HG03159 (cell line): ENCODE measurements around the gene SNAP47.
"Not testable (repeated sequence)": the region's sequence is repeated elsewhere in the genome, so short reads cannot be mapped to it uniquely, and the experiment has no call there.

Experiments used
- ATAC-seq: cut with Tn5 transposase; IDR thresholded peaks from one replicate; pipeline ENCODE4 v1.9.1; 2021; ENCODE audit warnings: mild to moderate bottlenecking, moderate library complexity; ENCODE audit not compliant: unreplicated experiment

The SNAP47 gene, protein sequence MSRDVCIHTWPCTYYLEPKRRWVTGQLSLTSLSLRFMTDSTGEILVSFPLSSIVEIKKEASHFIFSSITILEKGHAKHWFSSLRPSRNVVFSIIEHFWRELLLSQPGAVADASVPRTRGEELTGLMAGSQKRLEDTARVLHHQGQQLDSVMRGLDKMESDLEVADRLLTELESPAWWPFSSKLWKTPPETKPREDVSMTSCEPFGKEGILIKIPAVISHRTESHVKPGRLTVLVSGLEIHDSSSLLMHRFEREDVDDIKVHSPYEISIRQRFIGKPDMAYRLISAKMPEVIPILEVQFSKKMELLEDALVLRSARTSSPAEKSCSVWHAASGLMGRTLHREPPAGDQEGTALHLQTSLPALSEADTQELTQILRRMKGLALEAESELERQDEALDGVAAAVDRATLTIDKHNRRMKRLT

DNA sequence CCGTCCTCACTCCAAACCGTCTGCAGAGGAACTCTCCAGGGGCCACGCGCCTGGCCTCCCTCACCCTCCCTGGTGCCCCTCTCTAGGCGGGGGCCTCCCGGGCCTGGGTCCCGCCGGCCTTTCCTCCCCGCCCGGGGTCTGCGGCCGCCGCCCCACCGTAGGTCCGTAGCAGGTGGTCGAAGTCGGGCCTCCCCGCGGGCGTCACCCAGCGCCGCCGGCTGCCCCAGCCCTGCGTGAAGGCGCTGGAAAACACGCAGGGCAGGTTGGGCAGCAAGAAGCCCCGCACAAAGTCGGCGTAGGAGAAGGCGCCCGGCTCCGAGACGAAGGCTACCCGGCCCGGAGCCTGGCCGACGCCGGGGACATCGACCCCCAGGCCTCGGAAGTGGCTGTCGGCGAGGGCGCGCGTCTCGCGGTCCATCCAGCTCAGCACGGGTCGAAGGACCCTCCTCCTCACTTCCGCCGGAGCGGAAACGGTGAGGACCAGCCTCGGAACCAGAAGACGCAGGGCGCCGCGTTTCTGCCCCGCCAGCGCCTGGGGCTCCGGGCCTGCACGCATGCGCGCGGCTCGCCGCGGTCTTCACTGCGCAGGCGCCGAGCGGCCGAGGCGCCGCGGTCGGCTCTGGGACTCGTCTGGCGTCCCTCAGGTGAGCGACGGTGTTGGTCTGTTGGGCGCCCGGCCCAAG is at the start of gene SNAP47, which contains the start of gene JMJD4:
Gene SNAP47 (plus strand): TSS at position 580 of the 683 bp plus-strand sequence. CDS start 12,302 bp downstream, outside the sequence.
Gene JMJD4 (minus strand): TSS at position 447 of the 683 bp plus-strand sequence. CDS start 29 bp downstream, at position 418.
- peak; percentile 92 for ATAC-seq

GRCh38 chr1:227685807-227686206 is 49.4 kb upstream of the SNAP47 start:
- ATAC-seq, result no peak

DNA sequence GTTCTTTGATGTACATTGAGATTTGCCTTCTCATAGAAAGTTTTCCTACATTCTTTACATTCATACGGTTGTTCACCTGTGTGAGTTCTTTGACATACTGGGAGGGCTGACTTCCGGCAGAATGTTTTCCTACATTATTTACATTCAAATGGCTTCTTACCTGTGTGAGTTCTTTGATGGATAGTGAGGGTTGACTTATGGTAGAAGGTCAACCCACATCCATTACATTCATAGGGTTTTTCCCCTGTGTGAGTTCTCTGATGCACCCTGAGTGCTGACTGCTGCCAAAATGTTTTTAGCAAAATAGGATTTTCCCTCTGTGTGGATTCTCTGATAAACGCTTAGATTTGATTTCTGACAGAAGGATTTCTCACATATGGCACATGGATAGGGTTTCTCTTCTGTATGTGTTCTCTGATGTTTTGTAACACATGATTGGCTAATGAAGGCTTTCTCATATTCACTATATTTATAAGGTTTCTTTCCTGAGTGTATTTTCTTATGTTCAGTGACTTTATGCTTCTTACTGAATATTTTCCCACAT is 37.8 kb upstream of the SNAP47 start:
- no peak for ATAC-seq

DNA sequence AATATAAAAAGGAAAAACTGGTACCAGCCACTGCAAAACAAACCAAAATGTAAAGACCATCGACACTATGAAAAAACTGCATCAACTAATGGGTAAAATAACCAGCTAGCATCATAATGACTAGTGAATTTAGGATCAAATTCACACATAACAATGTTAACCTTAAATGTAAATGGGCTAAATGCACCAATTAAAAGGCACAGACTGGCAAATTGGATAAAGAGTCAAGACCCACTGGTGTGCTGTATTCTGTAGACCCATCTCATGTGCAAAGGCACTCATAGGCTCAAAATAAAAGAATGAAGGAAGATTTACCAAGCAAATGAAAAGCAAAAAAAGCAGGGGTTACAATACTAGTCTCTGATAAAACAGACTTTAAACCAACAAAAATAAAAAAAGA is 33.6 kb upstream of the SNAP47 start:
- ATAC-seq, result not testable (repeated sequence)

- ATAC-seq, result no peak
Observed at GRCh38 chr1:227707846-227708245, 27.4 kb upstream of the SNAP47 start.

DNA sequence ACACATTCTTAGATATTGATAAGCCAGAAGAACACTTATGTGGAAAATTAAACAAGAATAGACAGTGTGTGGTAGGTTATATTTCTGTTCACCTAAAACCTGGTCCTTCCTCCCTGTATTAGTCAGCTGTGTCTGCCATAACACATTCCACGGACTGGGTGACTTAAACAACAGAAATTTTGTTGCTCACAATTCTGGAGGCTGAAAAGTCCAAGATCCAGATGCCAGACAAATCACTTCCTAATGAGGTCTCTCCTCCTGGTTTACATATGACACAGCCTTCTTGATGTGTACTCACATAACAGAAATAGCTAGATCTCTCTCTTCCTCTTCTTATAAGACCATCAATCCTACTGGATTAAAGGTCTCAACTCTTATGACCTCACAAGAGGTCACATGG is 25.8 kb upstream of the SNAP47 start:
- ATAC-seq, result no peak

- not testable (repeated sequence) for ATAC-seq
Observed at GRCh38 chr1:227710474-227710873, 24.8 kb upstream of the SNAP47 start.

GRCh38 chr1:227712648-227713047 is 22.6 kb upstream of the SNAP47 start:
- peak; percentile 79 for ATAC-seq

DNA sequence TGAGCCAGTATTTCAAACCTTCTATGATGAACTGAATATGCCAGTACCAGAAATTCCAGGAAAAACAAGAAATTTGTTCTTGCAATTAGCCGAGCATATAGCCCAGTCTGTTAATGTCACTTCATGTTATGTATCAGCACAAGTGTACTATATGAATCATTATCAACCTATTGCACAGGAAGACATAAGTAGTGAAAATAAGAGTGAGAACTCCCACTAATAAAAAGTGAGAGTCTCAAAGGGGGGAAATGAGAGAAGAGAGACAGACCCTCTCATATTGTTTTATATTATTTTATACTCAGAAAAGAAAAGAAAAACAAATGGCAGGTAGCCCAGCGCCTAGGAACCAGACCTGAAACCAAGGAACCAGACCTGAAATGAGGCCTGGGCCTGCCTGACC is 16.3 kb upstream of the SNAP47 start:
- no peak for ATAC-seq

GRCh38 chr1:227723474-227723873 is 11.8 kb upstream of the SNAP47 start:
- ATAC-seq, result no peak

DNA sequence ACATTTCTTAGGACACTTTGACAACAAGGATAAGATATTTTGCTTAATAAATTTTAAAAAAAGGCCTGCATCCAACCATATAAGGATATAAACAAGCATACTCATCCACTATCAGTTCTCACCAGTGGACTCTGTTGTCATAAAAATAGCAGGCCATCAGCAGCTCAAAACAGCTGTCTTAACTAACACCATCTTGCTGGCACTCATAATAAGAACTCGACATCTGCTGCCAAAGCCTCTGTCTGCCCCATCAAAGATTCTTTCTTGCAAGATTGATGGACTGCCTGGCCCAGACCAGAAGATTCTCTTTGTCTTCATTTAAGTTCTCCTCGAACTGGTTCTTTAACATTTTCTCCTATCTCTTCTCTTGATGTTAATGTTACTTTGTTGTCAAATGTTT is 10.2 kb upstream of the SNAP47 start:
- no peak for ATAC-seq

DNA sequence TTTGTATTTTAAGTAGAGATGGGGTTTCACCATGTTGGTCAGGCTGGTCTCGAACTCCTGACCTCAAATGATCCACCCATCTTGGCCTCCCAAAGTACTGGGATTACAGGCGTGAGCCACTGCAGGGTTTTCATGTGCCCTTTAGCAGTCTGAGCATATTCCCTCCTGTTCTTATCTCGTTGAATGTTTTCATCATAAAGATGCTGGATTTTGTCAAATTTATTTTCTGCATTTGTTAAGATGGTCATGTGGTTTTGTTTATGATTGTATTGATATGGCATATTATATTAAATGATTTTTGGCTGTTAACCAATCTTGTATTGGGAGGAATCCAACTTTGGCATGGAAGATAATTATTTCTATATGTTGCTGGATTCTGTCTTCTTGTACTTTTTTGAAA is 8.9 kb upstream of the SNAP47 start:
- ATAC-seq, result no peak

GRCh38 chr1:227726924-227727599 is 8.2 kb upstream of the SNAP47 start:
- no peak for ATAC-seq

GRCh38 chr1:227728059-227728891 is 7.0 kb upstream of the SNAP47 start:
- ATAC-seq, result no peak

DNA sequence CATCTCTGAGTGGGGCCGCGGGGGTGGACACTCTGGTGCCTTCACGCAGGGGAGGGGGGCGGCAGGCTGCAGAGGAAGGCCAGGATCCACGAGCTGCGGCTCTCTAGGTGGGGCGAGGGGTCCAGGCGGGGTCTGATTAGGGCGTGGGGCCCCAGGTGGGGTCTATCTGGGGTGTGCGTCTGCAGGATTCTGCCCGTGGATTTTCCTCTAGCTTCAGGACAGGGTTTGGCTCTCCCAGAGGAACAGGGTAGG is 6.4 kb upstream of the SNAP47 start:
- no peak for ATAC-seq

DNA sequence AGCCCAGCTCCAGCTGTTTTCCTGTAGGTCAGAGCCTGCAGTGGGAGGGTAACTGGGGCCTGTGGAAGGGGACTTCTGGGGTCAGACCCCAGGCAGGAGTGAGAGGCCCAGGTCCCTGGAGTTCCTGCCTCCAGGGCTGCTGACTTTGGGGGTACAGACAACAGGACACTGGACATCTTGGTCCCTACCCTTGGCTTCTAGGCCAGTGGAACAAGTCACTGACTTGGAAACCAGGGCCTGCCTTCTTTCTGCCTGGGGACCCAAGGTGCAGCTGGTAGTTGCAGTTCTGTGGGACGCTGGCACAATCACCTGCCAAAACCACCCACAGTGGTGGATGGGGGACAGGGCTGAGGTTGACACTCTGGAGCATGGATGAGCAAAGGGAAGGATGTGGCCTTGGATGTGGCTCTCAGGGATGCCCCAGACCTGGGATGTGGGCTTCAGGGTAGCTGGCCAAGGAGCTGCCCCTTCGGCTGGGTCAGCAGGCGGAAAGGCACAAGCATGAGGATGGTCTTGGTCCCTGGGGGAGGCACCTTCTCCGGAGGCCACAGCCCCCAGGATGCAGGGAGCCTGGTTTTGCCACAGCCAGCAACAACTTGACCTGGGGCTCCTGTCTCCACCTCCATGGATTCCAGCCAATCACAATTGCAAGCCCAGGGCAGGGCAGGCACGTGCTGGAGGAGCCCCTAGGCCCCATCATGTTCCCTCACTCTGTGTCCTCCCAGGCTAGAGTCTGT is 5.9 kb upstream of the SNAP47 start:
- ATAC-seq, result no peak

DNA sequence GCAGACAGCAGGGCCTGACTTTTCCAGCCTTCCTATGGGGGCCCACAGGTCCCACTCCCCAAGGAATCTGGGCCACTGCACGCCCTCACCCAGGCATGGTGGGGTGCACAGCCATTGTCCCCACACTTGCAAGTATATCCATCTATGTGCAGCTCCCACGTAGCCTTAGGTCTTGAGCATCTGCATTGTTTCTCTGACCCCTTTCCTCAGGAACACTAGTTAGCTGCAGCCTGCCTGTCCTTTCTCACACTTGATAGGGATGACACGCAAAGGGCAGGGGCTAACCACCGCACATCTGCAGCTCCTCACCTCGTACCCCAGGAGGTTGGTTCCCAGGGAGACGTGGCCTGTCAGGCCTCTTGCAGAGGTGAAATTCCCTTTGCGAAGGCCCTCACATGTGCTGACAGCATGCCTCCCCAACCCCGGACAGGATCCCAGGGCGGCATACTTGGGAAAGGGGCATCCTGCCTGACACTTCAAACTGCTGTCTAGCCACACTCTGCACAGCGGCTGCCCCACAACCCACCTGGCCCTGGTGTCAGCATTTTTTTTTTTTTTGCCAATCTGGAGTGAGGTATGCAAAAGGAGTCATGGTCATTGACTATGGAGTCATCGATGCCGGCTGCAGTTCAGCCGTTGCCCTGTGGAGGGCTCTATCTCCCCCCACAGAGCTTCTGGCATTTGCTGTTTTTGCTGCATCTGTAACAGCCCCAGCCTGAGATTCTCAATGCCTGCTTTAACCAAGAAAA is 5.2 kb upstream of the SNAP47 start:
- ATAC-seq, result no peak

GRCh38 chr1:227730630-227731151 is 4.5 kb upstream of the SNAP47 start:
- no peak for ATAC-seq

- no peak for ATAC-seq
Observed at GRCh38 chr1:227731241-227731677, 4.0 kb upstream of the SNAP47 start.
